Mucosa of stomach (tissue), 1 donor: ENCODE results near the gene SLC17A2.

Experiments used
- H3K27me3 ChIP-seq: one replicate; pipeline ENCODE4 v1.7.0; 2013; ENCODE audit warnings: mild to moderate bottlenecking, low read length; ENCODE audit not compliant: control insufficient read depth, insufficient read depth
- H3K36me3 ChIP-seq: one replicate; pipeline ENCODE4 v1.7.0; 2013; ENCODE audit warnings: low read length; ENCODE audit not compliant: control insufficient read depth, insufficient read depth
- H3K4me1 ChIP-seq: one replicate; pipeline ENCODE4 v1.7.0; 2013; ENCODE audit warnings: mild to moderate bottlenecking, low read length; ENCODE audit not compliant: control insufficient read depth, insufficient read depth
- H3K4me3 ChIP-seq: one replicate; pipeline ENCODE4 v1.7.0; 2013; ENCODE audit warnings: low read length
- H3K9ac ChIP-seq: one replicate; pipeline ENCODE4 v1.7.0; 2013; ENCODE audit warnings: mild to moderate bottlenecking, low read length, moderate library complexity
- H3K9me3 ChIP-seq: one replicate; pipeline ENCODE4 v1.7.0; 2013; ENCODE audit warnings: mild to moderate bottlenecking, low read length, moderate library complexity; ENCODE audit not compliant: control insufficient read depth
- donor health status: Pancreatic carcinoma.

SLC17A2 gene

DNA sequence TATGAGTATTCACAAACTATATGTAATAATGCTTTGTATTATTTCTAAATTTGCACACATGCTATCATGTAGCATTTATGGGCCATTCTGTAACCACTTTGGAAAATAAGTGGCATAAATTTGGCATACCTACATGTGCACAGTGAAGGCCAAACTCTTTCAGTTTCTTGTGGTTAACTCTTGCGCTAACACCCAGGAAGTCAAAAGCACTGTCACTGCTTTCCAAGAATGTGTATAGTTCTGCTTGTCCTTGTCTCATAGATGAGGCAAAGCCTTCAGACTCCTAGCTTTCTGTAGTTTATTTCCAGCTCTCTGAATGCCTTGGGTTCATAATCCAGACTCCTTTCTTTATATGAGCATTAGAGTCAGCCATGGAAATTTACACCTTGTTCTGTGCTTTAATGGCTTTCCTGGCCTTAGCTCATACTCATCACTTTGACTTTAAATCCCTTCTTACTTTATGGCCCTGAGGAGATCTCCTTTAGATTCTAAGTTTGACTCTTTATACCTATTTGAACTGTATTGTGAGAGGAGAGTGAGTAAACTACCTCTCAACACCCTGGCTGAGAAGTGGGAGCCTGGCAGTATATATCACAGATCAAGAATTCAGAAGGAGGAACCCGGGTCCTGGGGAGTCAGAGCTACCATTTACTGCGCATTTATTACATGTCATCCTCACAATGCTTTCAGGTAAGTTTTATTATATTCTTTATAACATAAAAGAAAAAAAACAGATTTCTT is 55.5 kb downstream of the SLC17A2 start:
- H3K9me3 ChIP-seq = no peaks in the 10 kb centered on the region
- H3K4me3 ChIP-seq = no peak overlapping the region
- no peak overlapping the region for H3K9ac ChIP-seq
- H3K4me1 ChIP-seq = no peaks in the 10 kb centered on the region
- H3K36me3 ChIP-seq = no peaks in the 10 kb centered on the region
- no peaks in the 10 kb centered on the region for H3K27me3 ChIP-seq

DNA sequence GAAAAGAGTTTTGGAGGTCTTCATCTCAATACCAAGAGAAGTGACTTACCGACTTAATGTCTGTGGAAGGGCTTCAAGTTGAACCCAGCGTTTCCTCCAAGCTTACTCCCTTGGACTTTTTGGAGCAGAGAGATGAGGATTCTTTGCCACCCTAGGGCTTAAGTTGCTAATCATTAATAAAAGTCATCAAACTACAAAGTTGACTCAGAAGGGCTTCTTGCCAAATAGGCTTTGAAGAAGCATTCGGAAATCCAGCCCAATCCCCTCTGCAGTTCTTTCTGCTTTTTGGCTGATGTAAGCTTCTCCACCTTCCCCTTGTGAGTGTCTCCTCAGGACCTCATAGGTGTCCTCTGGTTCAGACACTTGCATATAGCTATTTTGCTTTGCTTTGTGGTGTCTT is 56.4 kb downstream of the SLC17A2 start, which contains the start of gene SLC17A3:
Gene SLC17A3 (minus strand): TSS at position 126 of the 400 bp plus-strand sequence. CDS start 5,856 bp downstream, outside the sequence.
- H3K4me3 ChIP-seq = no peak within 1 kb of the TSS
- H3K27me3 ChIP-seq = no peaks in the 10 kb centered on the region
- H3K9ac ChIP-seq = no peak within 1 kb of the TSS

DNA sequence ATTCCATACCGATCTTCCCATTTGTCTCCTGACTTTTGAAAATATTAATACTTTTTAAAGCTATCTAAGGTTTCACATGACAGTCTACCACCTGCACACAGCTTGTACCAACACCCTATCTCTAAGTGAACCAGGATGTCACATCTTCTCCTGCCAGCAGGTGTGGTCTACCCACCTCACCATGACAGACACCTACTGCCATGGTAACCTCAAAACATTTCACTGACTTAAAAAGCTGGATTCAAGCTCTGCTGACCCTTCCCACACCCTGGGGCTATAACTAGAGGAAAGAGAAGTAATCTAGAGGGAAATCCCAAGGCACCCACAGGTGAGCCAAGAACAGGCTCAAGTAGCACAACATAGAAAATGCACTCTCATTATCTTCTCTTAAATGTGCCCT is 57.7 kb downstream of the SLC17A2 start:
- no peaks in the 10 kb centered on the region for H3K9me3 ChIP-seq
- H3K4me1 ChIP-seq = no peaks in the 10 kb centered on the region
- H3K36me3 ChIP-seq = no peaks in the 10 kb centered on the region
- no peak overlapping the region for H3K9ac ChIP-seq
- H3K27me3 ChIP-seq = no peaks in the 10 kb centered on the region
- no peak overlapping the region for H3K4me3 ChIP-seq

More for the DNA sequence above, 56.4 kb downstream of the SLC17A2 start, which contains the start of gene SLC17A3:
- Histone ChIP-seq H3K4me1 (no peaks in the 10 kb centered on the region), H3K36me3 (no peaks in the 10 kb centered on the region), H3K9me3 (no peaks in the 10 kb centered on the region)

DNA sequence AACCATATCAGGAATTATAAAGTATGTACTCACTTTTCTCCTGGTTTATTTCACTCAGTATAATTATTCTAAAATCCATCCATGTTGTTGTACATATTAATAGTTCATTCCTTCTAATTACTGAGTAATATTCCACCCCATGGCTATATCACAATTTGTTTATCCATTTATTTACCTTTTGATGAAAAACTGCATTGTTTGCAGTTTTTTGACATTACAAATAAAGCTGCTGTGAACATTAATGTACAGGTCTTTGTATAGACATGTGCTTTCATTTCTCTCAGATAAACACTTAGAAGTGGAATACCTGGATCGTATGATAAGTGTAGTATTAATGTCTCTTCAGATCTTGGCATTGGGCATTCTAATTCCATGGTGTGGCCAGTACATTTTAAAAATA is 60.7 kb downstream of the SLC17A2 start:
- no peaks in the 10 kb centered on the region for H3K27me3 ChIP-seq

DNA sequence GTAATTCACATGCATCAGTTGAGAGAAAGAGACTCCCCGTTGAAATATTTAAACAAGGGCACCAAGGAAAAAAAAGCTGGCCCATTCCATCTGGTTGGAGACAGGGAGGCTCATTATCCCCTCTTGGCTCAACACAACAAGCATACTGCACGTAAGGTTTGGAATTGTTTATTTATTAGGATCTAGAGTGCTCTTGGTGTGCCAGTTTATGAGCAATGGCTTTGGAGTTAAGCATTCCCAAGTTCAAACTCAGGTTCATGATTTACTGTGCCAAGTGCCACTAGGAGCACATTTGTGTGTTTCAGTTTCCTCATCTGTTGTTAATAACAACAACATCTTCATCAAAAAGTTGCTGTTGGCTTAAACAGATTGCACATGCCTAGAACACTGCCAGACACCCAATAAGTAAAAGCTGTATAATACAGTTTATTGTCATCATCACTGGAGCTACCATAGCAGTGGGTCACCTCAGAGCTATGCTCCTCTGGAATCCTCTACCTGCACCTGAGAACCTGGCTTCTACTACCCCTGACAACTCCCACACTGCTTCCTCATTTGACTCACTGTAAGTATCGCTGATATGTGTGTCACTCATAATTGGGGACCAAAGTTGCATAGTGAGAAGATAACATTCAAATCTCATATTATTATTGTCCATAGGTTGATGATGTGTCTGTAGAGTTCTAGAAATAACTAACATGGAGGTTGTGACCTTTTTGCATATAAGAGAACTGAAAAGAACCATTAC is 61.9 kb downstream of the SLC17A2 start:
- Histone ChIP-seq H3K27me3 (no peaks in the 10 kb centered on the region), H3K9me3 (no peaks in the 10 kb centered on the region), H3K4me1 (no peaks in the 10 kb centered on the region), H3K9ac (no peak overlapping the region), H3K36me3 (no peaks in the 10 kb centered on the region), H3K4me3 (no peak overlapping the region)

More for the DNA sequence above, 60.7 kb downstream of the SLC17A2 start:
- Histone ChIP-seq H3K9me3 (no peaks in the 10 kb centered on the region), H3K4me3 (no peak overlapping the region), H3K36me3 (no peaks in the 10 kb centered on the region), H3K9ac (no peak overlapping the region), H3K4me1 (no peaks in the 10 kb centered on the region)

DNA sequence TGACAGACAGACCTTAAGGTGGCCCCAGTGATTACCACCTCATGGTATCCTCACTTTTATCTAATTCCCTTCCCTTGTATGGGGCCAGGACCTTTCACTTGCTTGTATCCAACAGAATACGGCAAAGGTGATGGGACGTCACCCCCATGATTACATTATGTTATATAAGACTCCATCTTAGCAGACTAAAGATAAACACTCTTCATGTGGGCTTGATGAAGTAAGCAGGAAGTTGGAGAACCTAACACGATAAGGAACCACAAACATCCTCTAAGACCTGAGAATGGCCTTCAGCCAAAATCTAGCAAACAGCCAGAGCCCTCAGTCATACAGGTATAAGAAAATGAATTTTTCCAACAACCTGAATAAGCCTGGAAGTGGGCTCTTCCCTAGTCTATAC is 64.5 kb downstream of the SLC17A2 start:
- no peak overlapping the region for H3K9ac ChIP-seq
- no peaks in the 10 kb centered on the region for H3K27me3 ChIP-seq
- H3K4me3 ChIP-seq = no peak overlapping the region
- H3K4me1 ChIP-seq = no peaks in the 10 kb centered on the region
- H3K9me3 ChIP-seq = no peaks in the 10 kb centered on the region
- no peaks in the 10 kb centered on the region for H3K36me3 ChIP-seq

DNA sequence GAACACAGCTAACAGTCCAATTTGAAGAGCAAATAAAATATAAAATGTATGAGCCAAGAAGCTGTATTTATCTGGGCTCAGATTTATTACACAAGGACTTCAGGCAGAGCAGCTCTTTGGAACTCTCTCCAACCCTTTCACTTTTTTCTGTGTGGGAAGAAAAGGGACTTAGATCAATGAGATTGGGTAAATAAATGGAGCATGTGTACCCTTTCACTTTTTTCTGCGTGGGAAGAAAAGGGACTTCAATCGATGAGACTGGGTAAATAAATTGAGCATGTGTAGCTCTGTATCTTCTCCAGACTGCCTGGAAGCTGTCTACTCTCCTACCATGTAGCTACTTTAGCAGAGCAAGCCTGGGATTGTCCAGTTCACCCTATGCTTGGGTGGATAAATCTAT is 67.1 kb downstream of the SLC17A2 start:
- no peak overlapping the region for H3K9ac ChIP-seq
- no peaks in the 10 kb centered on the region for H3K27me3 ChIP-seq
- H3K36me3 ChIP-seq = no peaks in the 10 kb centered on the region
- no peaks in the 10 kb centered on the region for H3K9me3 ChIP-seq
- no peaks in the 10 kb centered on the region for H3K4me1 ChIP-seq
- no peak overlapping the region for H3K4me3 ChIP-seq
